ENCODE measurements around the gene PTCD2.

PTCD2 gene

GRCh38 chr5:72417333-72418062, 97.3 kb downstream of the PTCD2 start:
- no peak for DNase-seq (ENCODE audit: low spot score)

Measured in SW480 (cell line).